Epithelial cell of proximal tubule (primary cell): ENCODE data around the gene CHAMP1. TPM values are rescaled to one million over a fixed set of nuclear protein-coding genes. Genes with fewer than 3 reads are reported as not detected.
"Not testable (repeated sequence)": the region's sequence is repeated elsewhere in the genome, so short reads cannot be mapped to it uniquely, and the experiment has no call there.

Source experiments
- DNase-seq: peaks from one replicate; pipeline ENCODE4 v3.0.0-alpha.2; 2011; ENCODE audit warnings: low read depth
- H3K4me3 ChIP-seq: 2 replicates; pipeline ENCODE4 v1.5.1; 2011; ENCODE audit warnings: low read depth, mild to moderate bottlenecking, low read length
- total RNA-seq: library from RNA; depleted of rRNA; stranded (reverse); fragments of >200 nt; gene quantifications from 2 replicates; pipeline ENCODE4 v1.2.3, GENCODE V29; 2015
- TF ChIP-seq, protein P1 (sequence below): conservative IDR thresholded peaks from 2 replicates; pipeline ENCODE4 v1.5.1; 2012; ENCODE audit warnings: low read depth, mild to moderate bottlenecking, low read length

CHAMP1 gene
- total RNA-seq, 1 donor from 2014 or later, result 13.7 TPM

DNA sequence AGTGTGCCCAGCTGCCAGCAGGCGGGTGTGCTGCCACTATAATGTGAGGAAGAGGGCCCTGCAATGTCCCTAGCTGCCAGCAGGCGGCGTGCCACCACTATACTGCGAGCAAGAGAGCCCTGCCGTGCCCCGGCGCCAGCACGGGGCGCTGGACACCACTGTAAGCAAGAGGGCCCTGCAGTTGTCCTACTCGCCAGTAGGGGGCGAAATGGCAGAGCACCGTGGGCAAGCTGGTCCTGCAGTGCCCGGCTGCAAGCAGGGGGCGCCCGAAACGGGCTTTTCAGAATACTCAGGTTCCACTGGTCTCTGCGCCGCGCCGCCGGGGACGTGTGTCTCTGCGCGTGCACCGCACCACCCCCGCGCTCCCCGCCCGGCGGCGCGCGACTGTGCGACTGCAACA lies 38.5 kb downstream of the CHAMP1 start:
- TF ChIP-seq, protein P1, sequence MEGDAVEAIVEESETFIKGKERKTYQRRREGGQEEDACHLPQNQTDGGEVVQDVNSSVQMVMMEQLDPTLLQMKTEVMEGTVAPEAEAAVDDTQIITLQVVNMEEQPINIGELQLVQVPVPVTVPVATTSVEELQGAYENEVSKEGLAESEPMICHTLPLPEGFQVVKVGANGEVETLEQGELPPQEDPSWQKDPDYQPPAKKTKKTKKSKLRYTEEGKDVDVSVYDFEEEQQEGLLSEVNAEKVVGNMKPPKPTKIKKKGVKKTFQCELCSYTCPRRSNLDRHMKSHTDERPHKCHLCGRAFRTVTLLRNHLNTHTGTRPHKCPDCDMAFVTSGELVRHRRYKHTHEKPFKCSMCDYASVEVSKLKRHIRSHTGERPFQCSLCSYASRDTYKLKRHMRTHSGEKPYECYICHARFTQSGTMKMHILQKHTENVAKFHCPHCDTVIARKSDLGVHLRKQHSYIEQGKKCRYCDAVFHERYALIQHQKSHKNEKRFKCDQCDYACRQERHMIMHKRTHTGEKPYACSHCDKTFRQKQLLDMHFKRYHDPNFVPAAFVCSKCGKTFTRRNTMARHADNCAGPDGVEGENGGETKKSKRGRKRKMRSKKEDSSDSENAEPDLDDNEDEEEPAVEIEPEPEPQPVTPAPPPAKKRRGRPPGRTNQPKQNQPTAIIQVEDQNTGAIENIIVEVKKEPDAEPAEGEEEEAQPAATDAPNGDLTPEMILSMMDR, result peak; percentile 54
- not testable (repeated sequence) for H3K4me3 ChIP-seq, DNase-seq

DNA sequence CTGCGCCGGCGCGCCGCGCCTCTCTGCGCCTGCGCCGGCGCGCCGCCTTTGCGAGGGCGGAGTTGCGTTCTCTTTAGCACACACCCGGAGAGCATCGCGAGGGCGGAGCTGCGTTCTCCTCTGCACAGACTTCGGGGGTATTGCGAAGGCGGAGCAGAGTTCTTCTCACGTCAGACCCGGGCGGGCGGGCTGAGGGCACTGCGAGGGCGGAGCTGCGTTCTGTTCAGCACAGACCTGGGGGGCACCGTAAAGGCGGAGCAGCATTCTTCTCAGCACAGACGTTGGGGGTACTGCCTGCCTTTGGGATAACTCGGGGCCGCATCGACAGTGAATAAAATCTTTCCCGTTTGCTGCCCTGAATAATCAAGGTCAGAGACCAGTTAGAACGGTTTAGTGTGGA lies 39.1 kb downstream of the CHAMP1 start:
- DNase-seq, H3K4me3 ChIP-seq: not testable (repeated sequence)

Other genes with a start within 250 kb of the CHAMP1 start
- 25.7 and 26.8 TPM in 2 replicates for gene RASA3, start 181.9 kb upstream of the CHAMP1 start, total RNA-seq
- gene CFAP97D2, start 135.2 kb upstream of the CHAMP1 start, total RNA-seq, result not detected in 2 replicates
- gene CDC16, start 79.6 kb upstream of the CHAMP1 start, total RNA-seq, result 20.0 and 27.9 TPM in 2 replicates
- 19.3 and 19.5 TPM in 2 replicates for gene UPF3A, start 32.9 kb upstream of the CHAMP1 start, total RNA-seq